Astrocyte of the spinal cord (primary cell): Measurements from ENCODE around the gene GRID2.

ENCODE experiments used
- DNase-seq: peaks from one replicate; pipeline ENCODE4 v3.0.0; 2011; ENCODE audit warnings: low read depth, low spot score
- H3K4me3 ChIP-seq: 2 replicates; pipeline ENCODE4 v1.5.1; 2011; ENCODE audit warnings: low read depth, mild to moderate bottlenecking, low read length, moderate library complexity
- in situ Hi-C: cut with HindIII; loops from 2 replicates; pipeline ENCODE4 v1.10.0; 2017; ENCODE audit warnings: low sequenced_read_pairs
- TF ChIP-seq, protein P1 (sequence below): IDR thresholded peaks from 2 replicates; pipeline ENCODE4 v1.5.1; 2012; ENCODE audit warnings: low read depth, mild to moderate bottlenecking, low read length, inconsistent platforms

GRID2 gene

DNA sequence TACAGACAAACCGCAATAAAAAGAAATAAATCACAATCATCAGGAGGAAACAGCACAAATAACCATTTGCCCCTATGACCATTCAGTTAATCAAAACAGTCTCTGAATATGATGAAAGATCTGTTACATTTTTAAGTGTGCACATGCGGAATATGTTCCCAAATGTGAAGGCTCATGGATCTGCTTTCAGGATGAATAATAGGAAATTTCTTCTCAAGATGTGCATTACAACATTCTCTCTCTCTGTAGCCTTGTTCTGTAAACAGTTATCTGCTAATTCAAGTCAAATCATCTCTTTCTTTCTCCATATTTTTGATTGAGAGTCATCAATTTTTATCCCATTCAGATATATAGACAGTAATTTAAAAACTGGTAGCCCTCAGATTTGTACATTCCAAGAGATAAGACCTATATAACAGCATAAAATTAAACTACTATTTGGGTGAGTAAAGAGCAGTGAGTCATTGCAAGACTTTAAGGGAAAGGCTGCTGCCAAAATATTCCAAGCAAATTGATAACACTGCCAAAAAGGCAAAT lies 1090.8 kb downstream of the GRID2 start:
- TF ChIP-seq, protein P1, sequence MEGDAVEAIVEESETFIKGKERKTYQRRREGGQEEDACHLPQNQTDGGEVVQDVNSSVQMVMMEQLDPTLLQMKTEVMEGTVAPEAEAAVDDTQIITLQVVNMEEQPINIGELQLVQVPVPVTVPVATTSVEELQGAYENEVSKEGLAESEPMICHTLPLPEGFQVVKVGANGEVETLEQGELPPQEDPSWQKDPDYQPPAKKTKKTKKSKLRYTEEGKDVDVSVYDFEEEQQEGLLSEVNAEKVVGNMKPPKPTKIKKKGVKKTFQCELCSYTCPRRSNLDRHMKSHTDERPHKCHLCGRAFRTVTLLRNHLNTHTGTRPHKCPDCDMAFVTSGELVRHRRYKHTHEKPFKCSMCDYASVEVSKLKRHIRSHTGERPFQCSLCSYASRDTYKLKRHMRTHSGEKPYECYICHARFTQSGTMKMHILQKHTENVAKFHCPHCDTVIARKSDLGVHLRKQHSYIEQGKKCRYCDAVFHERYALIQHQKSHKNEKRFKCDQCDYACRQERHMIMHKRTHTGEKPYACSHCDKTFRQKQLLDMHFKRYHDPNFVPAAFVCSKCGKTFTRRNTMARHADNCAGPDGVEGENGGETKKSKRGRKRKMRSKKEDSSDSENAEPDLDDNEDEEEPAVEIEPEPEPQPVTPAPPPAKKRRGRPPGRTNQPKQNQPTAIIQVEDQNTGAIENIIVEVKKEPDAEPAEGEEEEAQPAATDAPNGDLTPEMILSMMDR = no peak
- H3K4me3 ChIP-seq = no peak overlapping the region
- in situ Hi-C loops = no loop called here
- DNase-seq = peak; percentile 62

DNA sequence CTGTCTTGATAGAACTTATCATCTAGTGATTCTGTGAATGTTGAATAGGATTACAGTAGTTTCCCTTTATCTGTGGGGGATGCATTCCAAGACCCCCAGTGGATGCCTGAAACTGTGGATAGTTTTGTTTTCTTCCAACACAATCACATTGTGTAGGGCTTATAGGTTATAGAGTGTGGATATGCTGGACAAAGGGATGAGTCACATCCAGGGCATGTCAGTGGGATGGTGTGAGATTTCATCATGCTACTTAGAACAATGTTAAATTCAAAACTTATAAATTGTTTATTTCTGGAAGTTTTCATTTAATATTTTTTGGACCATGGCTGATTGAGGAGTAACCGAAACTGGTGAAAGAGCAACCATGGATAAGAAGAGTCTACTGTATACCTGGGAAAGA lies 1092.5 kb downstream of the GRID2 start:
- TF ChIP-seq, protein P1 = no peak
- in situ Hi-C loops = no loop called here
- H3K4me3 ChIP-seq = no peak overlapping the region
- peak; percentile 73 for DNase-seq

- in situ Hi-C loops = no loop called here
- TF ChIP-seq, protein P1 = no peak
- no peak for DNase-seq
- no peak overlapping the region for H3K4me3 ChIP-seq
Measured at GRCh38 chr4:93403571-93403970, 1099.8 kb downstream of the GRID2 start.

DNA sequence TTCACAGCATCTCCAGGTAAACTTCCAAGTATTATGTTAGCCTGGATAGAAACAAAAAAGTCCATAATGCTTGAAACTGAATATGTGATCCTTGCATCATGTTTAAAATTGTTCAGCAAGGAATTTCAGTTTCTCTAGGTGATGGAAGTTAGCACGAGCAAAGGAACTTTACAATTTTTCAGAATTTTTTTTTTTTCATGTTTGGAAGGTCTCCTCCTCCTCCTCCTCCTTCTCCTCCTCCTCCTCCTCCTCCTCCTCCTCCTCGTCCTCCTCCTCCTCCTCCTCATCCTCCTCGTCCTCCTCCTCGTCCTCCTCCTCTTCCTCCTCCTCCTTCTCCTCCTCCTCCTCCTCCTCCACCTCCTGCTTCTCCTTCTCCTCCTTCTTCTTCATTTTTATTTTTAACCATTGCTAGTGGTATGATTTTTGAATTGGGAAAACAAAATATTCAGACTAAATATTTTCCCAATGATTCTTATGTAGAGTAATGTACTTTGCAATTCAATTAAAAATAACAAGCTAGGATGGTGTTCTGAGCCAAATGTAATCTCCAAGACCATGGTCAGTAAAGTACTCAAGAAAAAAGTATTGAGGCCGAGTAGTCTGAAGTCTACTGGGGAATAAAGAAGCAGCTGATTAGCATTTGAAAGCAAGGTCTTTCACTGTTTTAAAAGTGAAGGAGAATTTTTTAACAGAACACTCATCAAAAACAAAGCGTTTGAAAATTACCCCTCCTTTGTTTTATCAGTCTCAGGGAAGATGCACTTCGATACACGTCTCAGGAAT lies 1103.9 kb downstream of the GRID2 start:
- TF ChIP-seq, protein P1 = no peak
- no peak for DNase-seq
- no peak overlapping the region for H3K4me3 ChIP-seq
- in situ Hi-C loops = no loop called here

GRCh38 chr4:93409035-93409434 lies 1105.3 kb downstream of the GRID2 start:
- no peak for DNase-seq
- TF ChIP-seq, protein P1 = no peak
- in situ Hi-C loops = no loop called here
- H3K4me3 ChIP-seq = no peak overlapping the region

DNA sequence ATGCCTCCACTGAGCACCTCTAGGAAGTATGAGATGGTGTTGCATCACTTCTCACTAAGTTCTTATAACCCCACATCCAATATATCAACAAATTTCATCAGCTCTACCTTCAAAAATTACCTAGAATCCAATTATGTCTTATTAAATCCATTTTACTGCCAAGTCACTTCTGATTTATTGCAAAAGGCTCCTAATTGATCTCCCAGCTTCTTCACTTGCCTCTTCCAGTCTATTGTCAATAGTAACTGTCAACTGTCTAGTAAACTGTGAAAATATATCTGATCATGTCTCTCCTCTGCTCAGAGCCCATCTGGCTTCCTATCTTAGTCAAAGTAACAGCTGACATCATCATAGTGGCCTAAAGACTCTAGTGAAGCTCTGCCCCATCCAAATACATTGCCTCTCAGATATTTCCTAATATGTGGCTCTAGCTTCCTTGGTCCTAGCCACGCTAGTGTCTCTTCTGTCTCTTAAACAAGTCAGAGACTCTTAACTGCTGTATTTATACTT lies 1110.3 kb downstream of the GRID2 start:
- H3K4me3 ChIP-seq = no peak overlapping the region
- in situ Hi-C loops = no loop called here
- TF ChIP-seq, protein P1 = no peak
- no peak for DNase-seq
